Esophagus muscularis mucosa (tissue), 4 donors: ENCODE results near the gene PRSS21. TPM values are rescaled to one million over a fixed set of nuclear protein-coding genes. Genes with fewer than 3 reads are reported as not detected.

ENCODE experiments used
- DNase-seq: peaks from one replicate; pipeline ENCODE4 v3.0.0-alpha.2; 2017; ENCODE audit errors: extremely low spot score
- H3K27ac ChIP-seq, 4 donors: fragments of 200-600 bp; sonication (generic); replicated peaks in 1 of 4; 1 replicate in 3 of 4; 2 replicates in 1 of 4; pipeline ENCODE4 v1.5.1; 2016 to 2019; ENCODE audit warnings: mild to moderate bottlenecking in 1 of 4
- H3K27me3 ChIP-seq, 4 donors: fragments of 200-600 bp; sonication (generic); one replicate each; pipeline versions ENCODE4 v1.5.1 to v1.6.0; 2016 to 2019
- H3K36me3 ChIP-seq, 4 donors: fragments of 200-600 bp; sonication (generic); one replicate each; pipeline ENCODE4 v1.5.1; 2016 to 2019
- H3K4me1 ChIP-seq, 4 donors: fragments of 200-600 bp; sonication (generic); one replicate each; pipeline ENCODE4 v1.5.1; 2016 to 2019
- H3K4me3 ChIP-seq, 4 donors: fragments of 200-600 bp; sonication (generic); 1 replicate in 2 of 4; 2 replicates in 2 of 4; pipeline ENCODE4 v1.5.1; 2016 to 2019; ENCODE audit warnings: mild to moderate bottlenecking in 4 of 4, moderate library complexity in 1 of 4
- H3K9me3 ChIP-seq, 4 donors: fragments of 200-600 bp; sonication (generic); 1 replicate in 3 of 4; 2 replicates in 1 of 4; pipeline ENCODE4 v1.5.1; 2016 to 2019
- CTCF ChIP-seq, 3 experiments: fragments of 200-600 bp in 2 of 3; fragments of 450-650 bp in 1 of 3; sonication (generic) in 2 of 3; IDR thresholded peaks; one replicate each; pipeline ENCODE4 v1.5.1; 2017 to 2019; ENCODE audit warnings: antibody characterized with exemption in 3 of 3, mild to moderate bottlenecking in 2 of 3, moderate library complexity in 1 of 3
- EP300 ChIP-seq: sonication (generic); formaldehyde crosslinking; IDR thresholded peaks from one replicate; pipeline ENCODE4 v1.6.1; 2017; ENCODE audit warnings: antibody characterized with exemption
- POLR2A ChIP-seq: fragments of 450-650 bp; IDR thresholded peaks from one replicate; pipeline ENCODE4 v1.6.1; 2017; ENCODE audit warnings: antibody characterized with exemption, moderate library complexity, mild to moderate bottlenecking, low read depth
- POLR2AphosphoS5 ChIP-seq, 2 donors: sonication (generic); formaldehyde crosslinking; IDR thresholded peaks; one replicate each; pipeline ENCODE4 v1.6.1; 2017; ENCODE audit warnings: antibody characterized with exemption in 2 of 2
- WGBS: methylation state at CpG from one replicate; pipeline ENCODE4 v1.1.5; 2018; 5-methylcytosine and 5-hydroxymethylcytosine counted together
- intact Hi-C: fragments of 100-400 bp; cut with DNase I; formaldehyde crosslinking; loops from one replicate; pipeline ENCODE4 v1.15.1; 2023
- total RNA-seq, 4 donors: library from RNA; depleted of rRNA; stranded (reverse); fragments of >200 nt; gene quantifications; one replicate each; pipeline versions ENCODE4 v1.1.0 to v1.2.1, GENCODE V29; 2016

Gene PRSS21
- total RNA-seq, 4 donors from 2014 or later: not detected

DNA sequence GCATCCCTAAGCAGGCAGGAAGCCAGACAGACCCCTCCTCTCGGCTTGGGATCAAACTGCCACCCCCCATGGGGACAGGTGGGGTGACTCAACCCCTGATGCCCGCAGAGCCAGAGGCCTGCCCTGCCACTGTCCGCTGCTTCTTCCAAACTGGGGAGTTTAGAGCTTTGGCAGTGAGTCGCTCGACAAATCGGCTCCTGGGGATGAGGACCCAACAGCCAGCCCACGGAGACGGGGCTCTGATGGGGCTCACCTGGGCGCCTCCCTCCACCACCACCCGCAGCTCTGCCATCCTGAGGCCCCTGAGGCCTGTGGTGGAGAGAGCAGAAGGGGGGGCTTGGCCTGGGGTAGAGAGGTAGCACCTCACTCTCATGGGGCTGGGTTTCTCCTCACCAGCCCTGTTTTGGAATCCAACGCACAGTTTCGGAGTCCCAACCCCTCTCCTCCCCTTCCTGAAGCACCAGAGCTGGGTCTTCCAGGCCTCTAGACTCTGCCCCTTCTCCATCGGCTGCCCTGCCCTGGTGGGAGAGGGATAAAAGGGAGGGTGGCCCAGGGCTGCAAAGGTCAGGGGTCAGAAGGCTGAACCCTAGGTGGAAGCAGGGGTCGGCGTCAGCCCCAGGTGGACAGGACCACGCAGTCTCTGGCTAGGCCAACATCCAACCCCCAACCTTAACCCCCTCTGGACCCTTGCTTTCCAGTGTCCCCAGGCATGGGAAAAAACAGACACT, 35.1 kb downstream of the PRSS21 start:
- peaks cover 0 to 12% (median 9%) of the 10 kb centered on the region in 4 donors for H3K9me3 ChIP-seq
- no peaks in the 10 kb centered on the region for H3K36me3 ChIP-seq
- H3K27me3 ChIP-seq: peaks cover 0 to 86% (median 12%) of the 10 kb centered on the region in 4 donors
- H3K4me1 ChIP-seq: peaks cover 0 to under 1% (median 0%) of the 10 kb centered on the region in 4 donors
- DNase-seq: no peak
- no peak overlapping the region for H3K4me3 ChIP-seq
- TF ChIP-seq CTCF (IDR thresholded peaks at IDR 0.05): no peak
- TF ChIP-seq POLR2AphosphoS5 (IDR thresholded peaks at IDR 0.05): no peak
- TF ChIP-seq POLR2A: no peak
- TF ChIP-seq EP300: no peak
- no peak overlapping the region for H3K27ac ChIP-seq
- WGBS: 89% methylated on average over 12 of the region's 16 CpGs
- intact Hi-C loops: no loop called here

DNA sequence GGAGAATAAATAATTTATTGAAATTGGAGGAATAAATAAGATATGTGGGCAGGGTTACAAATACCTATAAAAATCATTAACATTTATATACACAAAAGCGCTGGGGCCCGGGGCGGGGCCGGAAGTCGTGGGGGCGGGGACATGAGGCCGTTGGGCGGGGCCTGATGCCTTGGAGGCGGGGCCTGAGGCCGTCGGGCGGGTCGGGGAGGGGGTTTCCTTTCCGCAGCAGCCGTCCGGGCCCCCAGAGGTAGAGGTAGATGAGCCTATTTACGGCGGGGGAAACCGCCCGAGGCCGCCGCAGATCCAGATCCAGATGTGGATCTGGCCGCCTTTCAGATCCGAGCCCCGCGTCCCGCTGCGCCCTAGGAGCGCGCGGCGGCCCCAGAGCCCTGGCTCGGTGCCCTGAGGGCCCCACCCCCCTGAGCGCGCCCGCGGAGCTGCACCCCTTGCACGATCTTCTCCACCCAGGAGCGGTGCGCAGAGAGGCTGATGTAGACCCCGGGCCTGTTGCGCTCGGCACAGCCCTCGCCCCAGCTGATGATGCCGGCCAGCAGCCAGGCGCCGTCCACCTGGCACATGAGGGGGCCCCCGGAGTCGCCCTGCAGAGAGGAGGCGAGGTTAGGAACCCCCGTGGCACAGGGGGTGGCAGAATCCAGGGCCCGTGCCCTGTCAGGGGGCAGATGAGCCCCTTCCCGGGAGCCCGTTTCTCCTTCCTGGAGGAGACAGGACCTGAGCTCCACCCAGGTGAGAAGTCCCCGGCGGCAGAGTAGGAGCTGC, 35.9 kb downstream of the PRSS21 start:
- Histone ChIP-seq H3K27me3 (peaks cover 0 to 87% (median 19%) of the 10 kb centered on the region in 4 donors), H3K36me3 (no peaks in the 10 kb centered on the region), H3K4me3 (no peak overlapping the region), H3K27ac (no peak overlapping the region), H3K9me3 (peaks cover 0 to 12% (median 9%) of the 10 kb centered on the region in 4 donors), H3K4me1 (peaks cover 0 to 8% (median 4%) of the 10 kb centered on the region in 4 donors)
- no peak for TF ChIP-seq POLR2A
- no peak for TF ChIP-seq EP300
- no peak for TF ChIP-seq CTCF (IDR thresholded peaks at IDR 0.05)
- no peak for TF ChIP-seq POLR2AphosphoS5 (IDR thresholded peaks at IDR 0.05)
- intact Hi-C loops: no loop called here
- no peak for DNase-seq
- 44% methylated on average over 23 of the region's 56 CpGs for WGBS

DNA sequence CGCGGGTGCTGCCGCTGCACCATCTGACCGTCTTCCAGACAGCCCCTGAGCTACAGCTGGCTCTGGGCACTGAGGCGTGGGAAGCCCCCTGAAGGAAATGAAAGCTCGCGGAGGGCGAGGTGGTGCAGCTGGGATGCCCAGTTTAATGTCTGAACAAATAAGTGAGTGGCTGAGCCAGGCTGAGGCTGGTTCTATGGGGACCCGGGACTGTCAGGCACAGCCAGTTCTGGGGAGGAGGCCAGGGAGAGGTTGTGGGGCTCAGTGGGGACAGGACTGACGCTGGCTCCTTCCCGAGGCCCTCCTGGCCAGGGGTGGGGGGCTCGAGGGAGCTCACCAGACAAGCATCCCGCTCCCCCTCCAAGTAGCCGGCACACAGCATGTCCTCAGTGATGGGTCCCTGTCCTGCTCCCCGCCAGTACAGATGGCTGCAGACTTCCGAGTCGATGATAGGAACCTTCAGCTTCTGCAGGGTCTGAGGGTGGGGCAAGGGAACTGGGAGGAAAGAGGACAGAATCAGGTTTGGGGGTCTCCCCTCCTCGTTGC, 36.6 kb downstream of the PRSS21 start:
- Histone ChIP-seq H3K4me1 (peaks cover 0 to 13% (median 5%) of the 10 kb centered on the region in 4 donors), H3K9me3 (peaks cover 0 to 12% (median 9%) of the 10 kb centered on the region in 4 donors), H3K4me3 (no peak overlapping the region), H3K27me3 (peaks cover 0 to 87% (median 26%) of the 10 kb centered on the region in 4 donors), H3K27ac (no peak overlapping the region), H3K36me3 (no peaks in the 10 kb centered on the region)
- WGBS: 85% methylated on average over 11 of the region's 18 CpGs
- no peak for DNase-seq
- TF ChIP-seq EP300: no peak
- TF ChIP-seq POLR2AphosphoS5 (IDR thresholded peaks at IDR 0.05): no peak
- no peak for TF ChIP-seq CTCF (IDR thresholded peaks at IDR 0.05)
- TF ChIP-seq POLR2A: no peak
- intact Hi-C loops: no loop called here

GRCh38 chr16:2854700-2855309, 37.8 kb downstream of the PRSS21 start:
- H3K27me3 ChIP-seq: peaks cover 0 to 87% (median 32%) of the 10 kb centered on the region in 4 donors
- no peak for DNase-seq
- H3K36me3 ChIP-seq: no peaks in the 10 kb centered on the region
- H3K27ac ChIP-seq: no peak overlapping the region
- peaks cover 0 to 12% (median 9%) of the 10 kb centered on the region in 4 donors for H3K9me3 ChIP-seq
- WGBS: 76% methylated on average over 5 of the region's 5 CpGs
- intact Hi-C loops: no loop called here
- TF ChIP-seq CTCF (IDR thresholded peaks at IDR 0.05) (peak in 1 of 3 experiments; percentile 9), POLR2AphosphoS5 (IDR thresholded peaks at IDR 0.05) (no peak)
- H3K4me3 ChIP-seq: no peak overlapping the region
- H3K4me1 ChIP-seq: peaks cover 0 to 13% (median 5%) of the 10 kb centered on the region in 4 donors
